HEK293T (cell line): ENCODE measurements around the gene PCDHGB7.
"Not testable (repeated sequence)": the region's sequence is repeated elsewhere in the genome, so short reads cannot be mapped to it uniquely, and the experiment has no call there.

ENCODE experiments used
- FOXM1 ChIP-seq: fragments of 450-650 bp; IDR thresholded peaks from 2 replicates; pipeline ENCODE4 v1.6.1; 2017; ENCODE audit warnings: mild to moderate bottlenecking, borderline replicate concordance
- SP1 ChIP-seq: fragments of 450-650 bp; IDR thresholded peaks from 2 replicates; pipeline ENCODE4 v1.6.1; 2017
- SUZ12 ChIP-seq: fragments of 450-650 bp; IDR thresholded peaks from 2 replicates; pipeline ENCODE4 v1.6.1; 2016; ENCODE audit warnings: mild to moderate bottlenecking
- TARDBP ChIP-seq: fragments of 450-650 bp; IDR thresholded peaks from 2 replicates; pipeline ENCODE4 v1.6.1; 2016

DNA sequence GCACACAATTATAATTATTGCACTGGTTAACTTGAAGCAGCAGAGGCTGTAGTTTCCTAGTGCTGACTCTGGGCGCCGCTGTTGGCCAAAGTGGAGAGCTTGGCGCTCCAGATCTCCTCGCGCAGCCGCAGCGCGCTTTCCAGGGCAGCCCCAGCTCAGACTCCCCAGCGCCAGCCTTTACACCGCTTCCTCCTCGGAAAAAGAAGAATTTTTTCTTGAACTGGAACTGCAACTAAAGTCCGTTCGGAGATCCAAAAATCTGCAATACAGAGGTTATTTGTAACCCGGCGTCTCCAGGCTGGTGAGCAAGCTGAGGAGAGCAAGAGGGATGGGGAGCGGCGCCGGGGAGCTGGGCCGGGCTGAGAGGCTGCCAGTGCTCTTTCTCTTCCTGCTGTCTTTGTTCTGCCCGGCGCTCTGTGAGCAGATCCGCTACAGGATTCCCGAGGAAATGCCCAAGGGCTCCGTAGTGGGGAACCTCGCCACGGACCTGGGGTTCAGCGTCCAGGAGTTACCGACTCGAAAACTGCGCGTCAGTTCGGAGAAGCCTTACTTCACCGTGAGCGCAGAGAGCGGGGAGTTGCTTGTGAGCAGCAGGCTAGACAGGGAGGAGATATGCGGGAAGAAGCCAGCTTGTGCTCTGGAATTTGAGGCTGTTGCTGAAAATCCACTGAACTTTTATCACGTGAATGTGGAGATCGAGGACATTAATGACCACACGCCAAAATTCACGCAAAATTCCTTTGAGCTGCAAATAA, 29.7 kb upstream of the PCDHGB7 start, which contains the start of gene PCDHGB4:
- TF ChIP-seq FOXM1, TARDBP, SP1, SUZ12: not testable (repeated sequence)
